GM18868 (cell line): ENCODE results near the gene ANOS1.

Experiments used
- ATAC-seq: cut with Tn5 transposase; IDR thresholded peaks from one replicate; pipeline ENCODE4 v1.9.1; 2021; ENCODE audit warnings: mild to moderate bottlenecking, moderate library complexity; ENCODE audit not compliant: unreplicated experiment

ANOS1 gene

GRCh38 chrX:8717354-8717753 lies 14.6 kb downstream of the ANOS1 start:
- ATAC-seq = no peak

GRCh38 chrX:8714164-8714563 lies 17.8 kb downstream of the ANOS1 start:
- ATAC-seq = no peak

DNA sequence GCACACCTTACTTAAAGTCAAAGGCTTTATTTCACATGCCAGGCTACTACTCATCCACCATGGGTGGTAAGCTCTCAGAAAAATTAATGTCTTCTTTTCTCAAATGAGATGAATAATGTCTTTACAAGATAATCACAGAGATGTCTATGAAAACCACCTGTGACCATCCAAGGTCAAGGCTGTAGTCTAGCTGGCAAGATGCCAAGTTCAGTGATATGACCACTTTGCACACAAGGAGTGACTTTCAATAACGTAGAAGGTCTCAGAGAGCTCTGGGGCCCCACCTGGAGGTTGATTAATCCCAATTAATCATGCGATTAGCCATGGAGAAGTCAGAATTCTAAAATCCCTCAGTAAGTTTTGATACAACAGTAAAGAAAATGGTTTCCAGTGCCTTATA lies 20.5 kb downstream of the ANOS1 start:
- no peak for ATAC-seq

DNA sequence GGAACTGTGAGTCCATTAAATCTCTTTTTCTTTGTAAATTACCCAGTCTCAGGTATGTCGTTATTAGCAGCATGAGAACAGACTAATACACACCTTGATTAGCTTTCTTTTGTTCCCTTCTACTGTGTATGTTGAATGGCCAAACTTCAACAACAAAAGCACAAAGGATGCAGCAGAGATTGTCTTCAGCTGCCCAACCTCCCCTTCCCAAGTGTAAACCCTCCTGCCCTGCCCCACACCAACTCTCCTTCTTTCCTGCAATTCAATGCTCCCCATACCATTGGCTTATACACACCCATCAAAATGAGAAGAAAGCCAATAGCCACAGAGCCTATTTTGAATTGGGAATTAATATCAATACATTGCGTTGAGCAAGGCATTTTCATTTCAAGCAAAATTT lies 27.8 kb downstream of the ANOS1 start:
- no peak for ATAC-seq

- no peak for ATAC-seq
These were observed 39.1 kb downstream of the ANOS1 start for GRCh38 chrX:8692871-8693270.

- ATAC-seq = no peak
These were observed 42.5 kb downstream of the ANOS1 start for GRCh38 chrX:8689473-8689872.

GRCh38 chrX:8688776-8689175 lies 43.2 kb downstream of the ANOS1 start:
- ATAC-seq = no peak

DNA sequence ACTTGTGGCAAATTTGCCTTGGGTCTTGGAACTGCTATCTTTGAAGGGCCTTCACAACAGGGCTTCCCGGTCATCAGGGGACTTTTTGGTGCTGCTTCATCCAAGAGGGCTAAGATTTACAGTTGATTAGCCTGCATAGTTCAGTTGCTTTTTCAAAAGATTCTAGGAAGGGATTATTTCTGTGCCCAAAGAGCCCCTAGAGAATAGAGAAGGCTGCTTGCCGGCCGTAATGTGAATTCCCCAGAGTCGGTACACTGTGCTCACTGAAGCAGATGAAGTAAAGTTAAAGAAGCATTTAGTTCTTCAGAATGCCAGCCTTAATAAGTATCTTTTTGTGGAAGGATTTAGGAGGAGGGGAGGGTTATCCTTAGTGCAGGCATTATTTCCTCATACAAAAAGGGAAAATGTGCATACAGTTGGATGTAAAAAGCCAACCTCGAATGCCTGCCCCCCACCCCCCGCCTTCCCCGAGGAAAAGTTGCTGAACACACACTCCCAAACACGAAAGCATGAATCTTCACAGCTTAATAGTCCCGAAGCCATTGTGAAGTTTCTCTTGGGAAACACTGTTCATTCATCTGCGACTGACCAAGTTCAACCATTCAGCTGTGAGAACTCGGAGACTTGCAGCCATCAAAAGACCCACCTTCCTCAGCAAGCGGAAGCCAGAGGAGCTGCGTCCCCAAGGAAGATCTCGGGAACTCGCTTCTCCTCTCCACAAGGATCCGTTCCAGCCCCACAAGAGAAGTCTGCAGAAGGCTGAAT lies 47.6 kb downstream of the ANOS1 start:
- peak; percentile 73 for ATAC-seq

DNA sequence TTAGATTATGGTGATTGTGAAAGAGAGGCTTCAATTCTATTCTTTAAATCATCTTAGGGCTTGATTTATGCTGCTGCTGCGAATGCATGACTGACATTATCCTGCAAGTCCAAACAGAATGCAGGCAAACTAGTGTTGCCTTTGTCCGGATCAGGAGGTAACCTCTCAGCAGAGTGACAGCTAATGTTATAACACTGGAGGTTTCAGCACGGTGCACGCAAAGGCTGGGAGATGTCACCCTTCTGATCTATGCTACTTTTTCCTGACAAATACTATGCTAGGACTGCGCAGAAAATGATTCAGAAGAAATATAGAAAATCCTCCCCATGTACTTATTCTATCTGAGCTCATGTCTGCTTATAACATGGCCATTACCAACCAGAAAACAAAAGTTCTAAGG lies 48.2 kb downstream of the ANOS1 start:
- ATAC-seq = no peak

DNA sequence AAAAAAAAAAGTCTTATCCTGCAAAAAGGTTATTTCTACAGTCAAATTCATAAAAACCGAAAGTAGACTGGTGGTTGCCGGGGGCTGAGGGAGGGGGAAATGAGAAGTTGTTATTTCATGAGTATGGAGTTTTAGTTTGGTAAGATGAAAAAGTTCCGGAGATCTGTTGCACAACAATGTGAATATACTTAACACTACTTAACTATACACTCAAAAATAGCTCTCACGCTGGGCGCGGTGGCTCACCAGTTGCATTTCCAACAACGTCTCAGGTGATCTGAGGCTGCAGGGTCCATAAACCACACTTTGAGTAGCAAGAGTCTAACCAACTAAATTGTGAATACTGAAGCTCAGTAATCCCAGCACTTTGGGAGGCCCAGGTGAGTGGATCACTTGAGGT lies 52.4 kb downstream of the ANOS1 start:
- ATAC-seq = no peak

DNA sequence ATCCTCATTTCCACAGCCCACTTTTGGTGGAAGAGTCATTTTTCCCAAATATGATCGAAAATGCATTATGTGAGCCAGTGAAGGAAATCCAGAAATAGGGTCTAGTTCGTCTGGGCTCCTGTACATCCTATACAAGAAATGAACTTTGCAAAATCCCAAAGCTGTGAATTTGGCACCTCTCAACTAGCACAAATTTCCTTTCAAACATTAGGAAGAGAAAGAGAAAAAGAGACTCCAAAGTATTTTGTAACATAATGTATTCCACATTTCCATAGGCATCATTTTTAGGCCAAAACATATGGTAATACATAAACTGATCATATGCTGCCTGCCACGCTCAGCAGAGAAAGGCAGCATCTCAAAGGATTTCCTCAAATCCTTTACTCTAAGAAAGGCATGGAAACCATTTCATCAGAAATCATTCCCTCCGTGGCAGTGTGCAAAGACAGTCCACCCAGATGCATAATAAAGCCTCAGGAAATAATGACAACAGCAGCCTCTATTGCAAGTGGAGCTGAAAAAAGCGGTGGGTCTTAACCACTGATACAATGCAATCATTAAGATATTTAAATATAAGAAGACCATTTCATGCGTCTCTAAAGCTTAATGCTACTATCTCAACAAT lies 56.8 kb downstream of the ANOS1 start:
- no peak for ATAC-seq

- ATAC-seq = no peak
These were observed 58.7 kb downstream of the ANOS1 start for GRCh38 chrX:8673201-8673600.

GRCh38 chrX:8672176-8672575 lies 59.8 kb downstream of the ANOS1 start:
- no peak for ATAC-seq

DNA sequence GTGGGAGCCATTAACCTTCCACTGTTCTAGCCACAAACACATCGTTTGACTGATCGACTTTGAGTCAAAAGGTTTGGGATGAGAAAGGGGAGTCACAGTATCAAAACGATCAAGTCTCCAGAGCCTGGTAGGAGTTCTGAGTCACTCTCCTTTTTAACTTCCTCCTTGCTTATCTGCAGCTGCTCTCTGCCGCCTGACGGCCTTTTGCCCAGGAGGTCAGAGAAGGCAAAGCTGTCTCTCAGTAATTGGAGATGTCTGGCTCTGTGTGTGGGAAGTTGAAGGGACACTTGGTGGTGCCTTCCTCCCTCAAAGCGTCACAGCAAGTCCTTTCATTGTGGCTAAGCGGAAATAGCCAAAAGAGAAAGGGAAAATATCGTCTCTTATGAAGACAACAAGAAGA lies 63.1 kb downstream of the ANOS1 start:
- peak; percentile 55 for ATAC-seq

- ATAC-seq = no peak
These were observed 68.6 kb downstream of the ANOS1 start for GRCh38 chrX:8663325-8663724.

GRCh38 chrX:8657883-8658282 lies 74.1 kb downstream of the ANOS1 start:
- no peak for ATAC-seq

GRCh38 chrX:8653956-8654355 lies 78.0 kb downstream of the ANOS1 start:
- no peak for ATAC-seq

DNA sequence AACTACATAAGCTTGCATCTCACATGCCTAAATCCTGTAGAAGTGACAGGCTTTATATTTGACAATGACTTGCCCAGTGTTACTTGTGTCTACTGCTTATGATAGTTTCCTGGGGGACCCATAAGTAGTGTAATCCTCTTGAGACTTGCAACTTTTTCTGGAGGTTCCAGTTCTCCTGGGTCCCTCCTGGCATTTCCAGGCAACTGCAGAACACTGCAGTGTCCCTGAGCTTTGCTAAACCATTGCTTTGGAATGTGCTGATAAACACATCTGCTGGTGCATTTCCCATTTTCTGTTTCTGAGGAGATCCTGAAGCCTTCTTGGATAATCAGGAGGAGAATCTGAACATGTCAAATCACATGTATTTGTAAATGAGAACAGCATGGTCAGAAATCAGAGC lies 82.0 kb downstream of the ANOS1 start:
- no peak for ATAC-seq

- no peak for ATAC-seq
These were observed 84.8 kb downstream of the ANOS1 start for GRCh38 chrX:8647176-8647575.

DNA sequence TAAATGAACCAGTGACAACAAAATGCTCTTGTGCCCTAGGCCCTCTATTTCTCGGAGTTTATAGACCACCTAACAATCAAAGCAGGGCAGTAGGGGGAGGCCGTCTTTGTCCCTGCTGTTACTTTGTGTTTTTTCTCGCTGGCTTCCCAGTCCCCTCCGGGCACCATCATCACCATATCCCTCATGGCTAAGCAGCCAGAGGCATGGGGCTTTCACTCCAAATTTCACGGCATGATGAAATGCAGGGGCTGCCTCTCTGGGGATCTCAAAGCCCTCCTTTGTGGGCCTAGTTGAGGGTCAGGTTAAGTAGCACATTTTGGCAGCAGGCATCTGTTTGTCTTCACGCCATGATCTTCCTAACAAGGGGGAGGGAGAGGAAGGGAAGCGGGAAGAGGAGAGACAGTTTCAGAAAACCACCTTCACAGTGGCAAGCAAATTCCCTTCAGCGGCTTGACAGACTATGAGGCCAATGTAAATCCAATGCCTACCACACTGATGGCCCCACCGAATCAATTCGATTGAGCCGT lies 91.9 kb downstream of the ANOS1 start:
- no peak for ATAC-seq

DNA sequence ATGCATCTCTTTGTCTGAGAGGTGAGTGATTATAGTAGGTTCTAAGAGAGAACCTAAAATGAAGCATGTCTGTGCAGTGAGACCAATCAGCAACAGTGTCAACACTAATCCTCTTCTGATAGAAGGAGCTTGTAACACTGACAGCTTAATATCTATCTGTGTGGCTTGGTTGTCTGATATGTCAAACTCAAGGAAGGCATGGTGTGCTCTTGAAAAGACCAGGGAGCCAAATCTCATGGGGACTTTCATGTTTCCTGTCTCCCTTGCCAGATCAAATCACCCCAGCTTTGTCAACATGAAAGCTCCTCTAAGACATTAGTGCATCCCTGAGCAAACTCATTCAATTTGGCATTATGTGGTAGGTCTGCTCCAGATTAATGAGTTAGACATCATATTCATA lies 95.4 kb downstream of the ANOS1 start:
- no peak for ATAC-seq

- ATAC-seq = no peak
These were observed 96.1 kb downstream of the ANOS1 start for GRCh38 chrX:8635812-8636211.

DNA sequence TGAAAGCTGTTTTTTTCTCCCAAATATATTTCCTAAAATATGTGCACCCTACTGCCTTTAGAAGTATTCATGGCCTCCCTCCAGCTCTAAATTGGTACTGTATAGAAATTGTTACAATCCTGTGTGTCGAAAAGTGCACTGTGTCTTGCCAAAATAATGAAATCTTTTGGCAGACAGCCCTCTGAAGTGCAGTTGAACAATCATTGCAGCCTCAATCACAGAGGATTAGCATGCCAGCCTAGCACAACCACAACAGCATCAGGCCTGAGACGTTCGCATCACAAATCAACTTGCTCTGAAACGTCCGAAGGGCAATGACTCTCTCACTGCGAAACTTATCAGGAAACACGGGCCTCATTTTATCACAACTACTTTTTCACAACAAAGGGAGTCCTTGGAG lies 99.0 kb downstream of the ANOS1 start:
- no peak for ATAC-seq
